HEK293T (cell line): Measurements from ENCODE around the gene SEC31A.

Experiments
- ELF4 ChIP-seq: fragments of 450-650 bp; IDR thresholded peaks from 2 replicates; pipeline ENCODE4 v1.6.1; 2017; ENCODE audit warnings: antibody characterized with exemption
- FOXM1 ChIP-seq: fragments of 450-650 bp; IDR thresholded peaks from 2 replicates; pipeline ENCODE4 v1.6.1; 2017; ENCODE audit warnings: mild to moderate bottlenecking, borderline replicate concordance
- NFRKB ChIP-seq: fragments of 450-650 bp; IDR thresholded peaks from 2 replicates; pipeline ENCODE4 v1.6.1; 2016; ENCODE audit warnings: mild to moderate bottlenecking, moderate library complexity
- SUZ12 ChIP-seq: fragments of 450-650 bp; IDR thresholded peaks from 2 replicates; pipeline ENCODE4 v1.6.1; 2016; ENCODE audit warnings: mild to moderate bottlenecking

GRCh38 chr4:82918091-82918490 lies 27.1 kb upstream of the SEC31A start:
- TF ChIP-seq ELF4 (no peak), NFRKB (no peak), FOXM1 (no peak), SUZ12 (no peak)
